ENCODE data around the gene ALK. TPM values are rescaled to one million over a fixed set of nuclear protein-coding genes. Genes with fewer than 3 reads are reported as not detected.

ALK gene
- total RNA-seq, 1 experiment from 2014 or later = 59.6 TPM

DNA sequence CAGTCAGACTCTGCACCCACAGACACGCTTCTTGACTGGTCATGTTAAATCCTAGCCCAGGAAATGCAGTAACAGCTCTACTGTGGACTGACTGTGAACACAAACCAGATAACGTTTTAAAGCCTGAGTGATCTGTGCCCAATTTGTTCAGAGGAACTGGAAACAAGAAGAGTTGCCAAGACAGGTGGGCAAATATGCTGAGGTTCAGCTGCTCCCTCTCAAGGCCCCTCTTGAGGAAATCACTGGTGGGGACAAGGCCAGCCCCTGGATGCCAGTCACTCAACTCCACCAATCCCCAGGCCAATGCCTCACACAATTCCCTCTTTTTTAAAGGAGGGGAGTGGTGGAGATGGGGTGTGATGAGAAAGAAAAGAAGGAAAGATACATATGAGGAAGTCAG, 261.2 kb downstream of the ALK start:
- H3K27me3 ChIP-seq = no peaks in the 10 kb centered on the region
- no peak overlapping the region for H3K4me3 ChIP-seq
- H3K4me1 ChIP-seq = peaks cover 66% of the 10 kb centered on the region
- peaks cover 3% of the 10 kb centered on the region; the same call in 1 of the 2 replicates for H3K36me3 ChIP-seq
- H3K27ac ChIP-seq = peak overlapping the region; percentile 99
- peak; percentile 93 to 98 for DNase-seq
- H3K9me3 ChIP-seq (replicated peaks) = no peaks in the 10 kb centered on the region

DNA sequence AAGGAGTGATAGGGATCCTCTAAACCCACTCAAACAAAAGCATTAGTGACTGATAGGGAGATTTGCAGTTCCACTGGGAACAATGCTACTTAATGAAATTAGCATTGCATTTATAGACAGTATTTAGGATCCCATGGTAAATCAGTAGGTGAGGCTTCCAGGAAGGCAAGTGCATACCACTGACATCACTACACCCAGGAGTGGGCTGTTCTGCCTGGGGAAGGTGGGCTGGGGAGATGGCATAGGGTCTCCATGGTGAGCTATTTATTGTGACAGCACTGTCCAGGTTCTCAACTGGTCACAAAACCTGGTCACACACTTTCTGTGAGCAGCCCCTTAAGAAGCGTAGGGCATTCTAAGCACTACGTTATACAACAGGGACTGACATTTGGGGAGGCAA, 262.2 kb downstream of the ALK start:
- Histone ChIP-seq H3K4me1 (peaks cover 70% of the 10 kb centered on the region), H3K27ac (peak overlapping the region; percentile 99), H3K9me3 (replicated peaks) (no peaks in the 10 kb centered on the region), H3K36me3 (peaks cover 3% of the 10 kb centered on the region; the same call in 1 of the 2 replicates), H3K4me3 (peak overlapping the region; percentile 38), H3K27me3 (no peaks in the 10 kb centered on the region)
- DNase-seq = peak in 1 of 2 experiments; percentile 57

DNA sequence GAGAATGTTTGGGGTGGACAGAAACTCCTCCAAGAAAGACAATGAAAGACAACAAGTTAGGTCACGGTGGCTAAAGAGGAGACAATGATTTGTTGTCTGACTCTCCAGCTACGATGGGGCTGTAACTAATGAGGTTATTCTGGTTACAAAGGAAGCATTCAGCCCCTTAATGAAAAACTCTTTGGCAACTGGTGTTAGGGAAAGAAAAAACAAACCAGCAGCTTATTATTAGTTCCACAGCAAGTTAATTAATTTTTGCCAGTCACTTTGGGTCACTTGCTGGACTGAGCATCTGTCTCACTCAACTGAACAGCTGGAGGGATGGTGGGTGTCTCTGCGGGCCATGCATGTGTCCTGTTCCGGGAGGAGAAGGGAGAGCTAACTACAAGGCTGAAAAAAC, 263.7 kb downstream of the ALK start:
- Histone ChIP-seq H3K4me1 (peaks cover 66% of the 10 kb centered on the region), H3K4me3 (peak overlapping the region; percentile 38), H3K27ac (peak overlapping the region; percentile 99), H3K36me3 (0 out of 2 replicates have a peak, but pooled peaks cover 3% of the 10 kb centered on the region), H3K27me3 (no peaks in the 10 kb centered on the region), H3K9me3 (replicated peaks) (no peaks in the 10 kb centered on the region)
- DNase-seq = peak; percentile 97 to 99

DNA sequence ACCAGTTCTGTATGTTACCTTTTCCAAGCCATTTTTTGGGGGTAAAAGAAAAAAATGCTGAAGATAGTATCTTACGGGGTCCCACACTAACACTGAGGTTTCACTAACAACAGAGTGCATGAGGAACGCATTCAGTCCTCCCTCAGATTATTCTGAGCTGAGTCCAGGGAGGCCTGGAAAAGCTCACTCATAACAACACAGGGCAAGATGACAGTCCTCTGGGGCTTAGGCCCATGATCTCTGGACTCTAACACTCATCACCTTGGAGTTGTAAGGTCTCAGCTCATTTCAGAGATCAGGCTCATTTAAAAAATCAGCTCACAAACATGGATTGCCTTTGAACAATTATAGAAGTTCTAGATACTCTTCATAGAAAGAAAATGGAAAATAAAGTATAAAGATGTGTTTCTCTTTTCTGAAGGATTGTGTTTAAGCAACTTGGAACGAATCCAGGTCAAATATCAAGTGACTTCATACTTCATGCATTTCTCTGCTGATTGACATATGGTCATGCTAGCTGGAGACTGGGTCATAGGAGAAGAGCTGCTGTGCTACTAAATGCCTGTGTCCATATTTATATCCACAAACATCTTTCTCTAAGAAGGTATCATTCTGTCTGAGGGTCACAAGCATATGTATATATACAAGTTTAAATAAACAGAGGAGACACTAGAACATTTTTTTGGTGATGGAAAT, 265.8 kb downstream of the ALK start:
- H3K4me3 ChIP-seq = no peak overlapping the region
- DNase-seq = peak in 1 of 2 experiments; percentile 56
- no peaks in the 10 kb centered on the region for H3K27me3 ChIP-seq
- H3K36me3 ChIP-seq = peaks cover 3% of the 10 kb centered on the region
- no peaks in the 10 kb centered on the region for H3K9me3 ChIP-seq (replicated peaks)
- H3K4me1 ChIP-seq = peaks cover 55% of the 10 kb centered on the region
- H3K27ac ChIP-seq = peak overlapping the region; percentile 99

DNA sequence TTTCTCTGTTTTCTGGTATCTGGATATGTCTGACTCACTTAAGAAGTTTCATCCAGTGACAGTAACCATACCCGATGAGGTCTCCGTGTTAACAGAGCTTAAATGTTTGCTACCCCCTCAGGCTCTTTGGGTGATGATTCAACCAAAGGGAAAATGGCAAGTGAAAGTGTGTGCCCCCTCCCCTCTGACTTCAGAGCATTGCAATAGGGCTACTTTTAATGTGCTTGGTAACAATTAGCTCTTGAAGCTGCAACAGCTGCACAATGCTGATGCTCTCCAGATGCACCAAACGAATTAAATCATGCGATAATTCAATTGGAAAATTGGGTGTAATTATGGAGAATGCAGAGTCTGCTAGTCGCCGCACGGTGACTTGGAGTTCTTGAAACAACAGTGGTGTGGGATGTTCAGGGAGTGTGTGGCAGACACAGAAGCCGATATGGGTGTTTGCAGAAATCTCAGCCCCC, 270.7 kb downstream of the ALK start:
- Histone ChIP-seq H3K9me3 (replicated peaks) (peaks cover 10% of the 10 kb centered on the region), H3K27ac (no peak overlapping the region), H3K36me3 (peaks cover 7% of the 10 kb centered on the region), H3K4me3 (no peak overlapping the region), H3K4me1 (peaks cover 9% of the 10 kb centered on the region), H3K27me3 (no peaks in the 10 kb centered on the region)
- no peak for DNase-seq

DNA sequence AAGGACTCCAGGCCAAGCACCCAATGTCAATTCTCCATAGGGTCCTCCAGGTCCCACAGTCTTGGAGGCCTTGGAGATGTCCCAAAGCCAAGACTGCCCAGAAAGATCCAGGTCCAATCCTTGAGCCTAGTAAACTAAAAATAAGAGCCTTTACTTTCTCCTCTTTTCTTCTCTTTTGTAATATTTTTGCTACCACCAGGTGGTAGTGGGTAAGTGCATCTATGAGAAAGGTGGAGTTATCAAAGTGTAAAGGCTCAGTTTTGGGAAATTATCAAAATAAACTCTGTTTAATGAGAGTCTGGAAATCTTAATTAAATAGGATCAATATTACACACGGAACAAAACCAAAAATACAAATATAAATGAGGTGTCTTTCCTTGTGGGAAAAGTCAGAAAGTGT, 276.4 kb downstream of the ALK start:
- Histone ChIP-seq H3K27me3 (no peaks in the 10 kb centered on the region), H3K4me3 (no peak overlapping the region), H3K9me3 (replicated peaks) (peaks cover 10% of the 10 kb centered on the region), H3K36me3 (peaks cover 11% of the 10 kb centered on the region), H3K27ac (no peak overlapping the region), H3K4me1 (no peaks in the 10 kb centered on the region)
- no peak for DNase-seq

DNA sequence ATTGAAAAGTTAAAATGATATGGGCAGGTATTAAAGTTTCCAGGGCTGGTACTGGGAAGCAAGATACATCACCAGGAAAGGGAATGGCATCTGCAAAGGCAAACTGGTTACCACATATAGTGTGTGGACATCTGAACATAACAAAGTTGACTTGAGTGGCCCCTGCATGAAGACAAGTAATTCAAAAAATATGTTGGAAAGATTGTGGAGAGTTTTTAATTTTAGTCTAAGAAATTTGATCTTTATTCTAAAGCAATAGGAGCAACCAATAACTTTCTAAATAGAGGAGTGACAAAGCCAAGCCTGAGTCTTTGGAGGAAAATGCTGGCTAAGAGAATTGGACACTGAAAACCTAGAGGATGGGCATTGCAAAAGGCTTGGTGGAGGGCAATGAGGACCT, 278.2 kb downstream of the ALK start:
- Histone ChIP-seq H3K36me3 (peaks cover 8% of the 10 kb centered on the region), H3K4me3 (no peak overlapping the region), H3K9me3 (replicated peaks) (no peaks in the 10 kb centered on the region; the same call in 1 of the 2 replicates), H3K27ac (no peak overlapping the region), H3K4me1 (peaks cover 4% of the 10 kb centered on the region), H3K27me3 (no peaks in the 10 kb centered on the region)
- DNase-seq = no peak

DNA sequence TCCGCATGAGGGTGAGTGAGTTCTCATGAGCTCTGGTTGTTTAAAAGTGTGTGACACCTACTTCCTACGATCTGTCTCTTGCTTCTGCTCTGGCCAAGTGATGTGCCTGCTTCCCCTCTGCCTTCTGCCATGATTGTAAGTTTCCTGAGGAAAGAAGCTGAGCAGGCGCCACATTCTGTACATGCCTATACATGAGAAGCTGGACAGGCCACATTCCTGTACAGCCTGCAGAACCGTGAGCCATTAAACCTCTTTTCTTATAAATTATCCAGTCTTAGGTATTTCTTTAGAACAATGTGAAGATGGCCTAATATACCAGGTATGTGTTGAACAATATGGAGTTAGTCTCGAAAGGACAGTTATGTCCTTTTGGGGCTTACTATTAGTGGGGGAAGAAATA, 281.0 kb downstream of the ALK start:
- Histone ChIP-seq H3K36me3 (peaks cover 4% of the 10 kb centered on the region; the same call in 1 of the 2 replicates), H3K4me3 (no peak overlapping the region), H3K4me1 (peaks cover 4% of the 10 kb centered on the region), H3K27me3 (no peaks in the 10 kb centered on the region), H3K27ac (no peak overlapping the region), H3K9me3 (replicated peaks) (peaks cover 4% of the 10 kb centered on the region)
- no peak for DNase-seq

DNA sequence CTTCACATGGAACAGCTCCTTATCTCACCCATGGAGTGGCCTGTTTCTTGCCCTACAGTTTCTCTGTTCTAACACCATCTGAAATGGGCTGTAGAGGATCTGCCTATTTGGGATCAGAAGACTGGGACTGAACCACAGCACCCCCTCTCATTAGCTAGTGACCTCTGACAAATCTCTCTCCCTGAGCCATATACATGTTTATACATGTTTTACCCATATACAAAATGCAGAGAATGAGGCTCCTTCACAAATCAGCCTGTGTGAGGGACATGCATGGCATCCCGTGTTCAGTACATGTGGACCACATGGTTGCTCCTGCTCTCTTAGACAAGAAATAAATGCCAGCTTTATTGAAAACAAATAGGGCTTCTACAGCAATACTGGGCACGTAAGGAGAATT, 282.7 kb downstream of the ALK start:
- DNase-seq = no peak
- Histone ChIP-seq H3K36me3 (peaks cover 7% of the 10 kb centered on the region; the same call in 1 of the 2 replicates), H3K4me3 (no peak overlapping the region), H3K9me3 (replicated peaks) (peaks cover 6% of the 10 kb centered on the region), H3K27me3 (no peaks in the 10 kb centered on the region), H3K27ac (no peak overlapping the region), H3K4me1 (peaks cover 4% of the 10 kb centered on the region)

DNA sequence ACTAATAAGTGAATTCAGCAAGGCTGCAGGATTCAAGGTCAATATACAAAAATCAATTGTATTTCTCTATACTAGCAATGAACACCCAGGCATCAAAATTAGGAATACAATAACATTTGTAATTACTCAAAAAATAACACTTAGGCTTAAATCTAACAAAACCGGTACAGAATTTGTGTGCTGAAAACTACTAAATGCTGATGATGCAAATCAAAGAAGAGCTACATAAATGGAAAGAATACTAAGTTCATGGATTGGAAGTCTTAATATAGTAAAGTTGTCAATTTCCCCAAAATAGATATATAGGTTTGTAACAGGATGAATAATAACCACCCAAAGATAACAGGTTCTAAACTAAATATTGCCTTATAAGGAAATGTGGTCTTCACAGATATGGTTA, 286.5 kb downstream of the ALK start:
- H3K36me3 ChIP-seq = peaks cover 2% of the 10 kb centered on the region; the same call in 1 of the 2 replicates
- H3K4me3 ChIP-seq = no peak overlapping the region
- H3K27me3 ChIP-seq = no peaks in the 10 kb centered on the region
- no peak overlapping the region for H3K27ac ChIP-seq
- H3K9me3 ChIP-seq (replicated peaks) = peaks cover 10% of the 10 kb centered on the region
- DNase-seq = no peak
- peaks cover 4% of the 10 kb centered on the region for H3K4me1 ChIP-seq

DNA sequence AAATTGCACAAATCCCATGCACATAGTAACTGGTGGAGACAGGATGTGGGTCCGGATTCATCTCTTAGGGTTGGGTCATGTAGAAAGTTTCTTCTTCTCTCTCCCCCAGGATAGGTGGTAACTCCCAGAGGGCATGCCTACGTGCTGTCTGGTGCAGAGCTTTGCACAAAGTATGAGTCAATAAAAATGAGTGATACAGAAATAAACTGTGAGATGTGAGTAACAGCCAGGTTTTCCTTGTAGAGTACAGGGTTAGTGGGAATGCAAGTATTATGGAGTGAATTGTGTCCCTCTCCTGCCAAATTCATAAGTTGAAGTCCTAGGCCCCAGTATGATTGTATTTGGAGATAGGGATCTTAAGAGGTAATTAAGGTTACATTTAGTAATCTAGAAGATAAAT, 289.4 kb downstream of the ALK start:
- H3K4me1 ChIP-seq = no peaks in the 10 kb centered on the region
- DNase-seq = no peak

DNA sequence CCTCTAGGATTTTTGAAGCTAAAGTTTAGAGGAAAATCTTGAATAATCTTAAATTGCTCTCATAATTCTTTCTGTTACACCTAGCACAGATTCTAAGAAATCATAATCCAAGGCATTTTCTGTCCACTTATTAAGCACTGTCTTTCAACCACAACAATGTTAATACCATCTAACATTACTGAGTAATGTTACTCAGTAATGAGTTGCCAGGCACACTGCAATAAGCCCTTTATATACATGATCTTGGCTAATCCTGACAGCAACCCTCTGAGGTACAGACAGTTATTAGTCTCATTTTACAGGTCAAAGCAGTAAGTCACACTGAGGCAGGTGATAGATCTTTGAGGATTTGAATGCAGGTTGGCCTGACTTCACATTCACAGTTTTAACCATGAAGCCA, 291.9 kb downstream of the ALK start:
- no peak for DNase-seq
- Histone ChIP-seq H3K4me3 (no peak overlapping the region), H3K27me3 (no peaks in the 10 kb centered on the region), H3K4me1 (no peaks in the 10 kb centered on the region), H3K9me3 (replicated peaks) (0 out of 2 replicates have a peak, but pooled peaks cover 4% of the 10 kb centered on the region), H3K27ac (no peak overlapping the region), H3K36me3 (peaks cover 3% of the 10 kb centered on the region; the same call in 1 of the 2 replicates)

More for the DNA sequence above, 289.4 kb downstream of the ALK start:
- Histone ChIP-seq H3K9me3 (replicated peaks) (peaks cover 10% of the 10 kb centered on the region), H3K27ac (no peak overlapping the region), H3K36me3 (peaks cover 2% of the 10 kb centered on the region; the same call in 1 of the 2 replicates), H3K27me3 (no peaks in the 10 kb centered on the region), H3K4me3 (no peak overlapping the region)

DNA sequence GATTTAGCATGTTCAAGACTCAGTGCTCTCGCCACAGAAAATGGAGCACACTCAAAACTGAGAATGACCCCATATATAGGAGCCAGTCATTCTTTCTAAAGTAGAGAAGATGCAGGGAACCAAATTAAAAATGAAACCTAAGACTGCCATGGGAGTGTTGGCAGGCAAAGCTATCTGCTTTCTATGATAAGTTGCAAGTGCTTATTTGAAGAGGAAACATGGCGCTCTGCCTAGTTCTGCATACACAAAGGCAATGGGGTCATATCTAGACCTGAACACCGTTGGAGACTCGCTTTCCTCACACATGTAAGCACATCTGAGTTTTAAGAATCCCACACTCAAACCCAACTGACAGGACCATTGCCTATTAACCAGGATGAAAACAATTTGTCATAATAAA, 292.5 kb downstream of the ALK start:
- DNase-seq = no peak
- H3K4me3 ChIP-seq = no peak overlapping the region
- H3K9me3 ChIP-seq (replicated peaks) = 0 out of 2 replicates have a peak, but pooled peaks cover 3% of the 10 kb centered on the region
- no peak overlapping the region for H3K27ac ChIP-seq
- 0 out of 2 replicates have a peak, but pooled peaks cover 3% of the 10 kb centered on the region for H3K36me3 ChIP-seq
- no peaks in the 10 kb centered on the region for H3K4me1 ChIP-seq
- no peaks in the 10 kb centered on the region for H3K27me3 ChIP-seq

DNA sequence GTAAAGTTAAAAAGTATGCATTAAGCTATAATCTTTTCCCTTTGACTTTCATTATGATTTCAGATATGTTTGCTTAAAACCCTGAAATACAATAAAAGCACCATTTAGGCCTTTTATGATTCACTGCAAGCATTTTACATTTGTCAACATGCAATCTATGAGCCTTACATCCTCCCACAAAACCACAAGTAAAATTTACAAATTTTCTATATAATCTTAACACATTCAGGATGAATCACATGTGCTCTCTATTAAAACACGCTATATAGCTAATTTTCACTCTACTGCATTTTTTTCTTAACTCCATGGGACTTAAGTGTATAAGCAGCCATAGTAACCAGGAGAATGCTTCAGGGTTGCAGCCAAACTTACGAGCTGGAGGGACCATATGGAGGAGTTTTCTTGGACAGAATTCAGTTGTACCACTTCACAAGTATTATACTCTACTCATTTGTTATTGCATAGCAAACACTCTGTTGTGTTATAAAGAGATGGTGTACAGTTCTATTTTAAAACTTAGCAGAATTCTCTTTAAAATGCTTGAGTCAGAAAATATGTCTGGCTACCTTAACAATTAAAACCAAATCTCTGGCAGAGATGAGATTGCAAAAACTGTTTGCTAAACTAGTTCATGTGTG, 293.2 kb downstream of the ALK start:
- Histone ChIP-seq H3K27ac (no peak overlapping the region), H3K4me3 (no peak overlapping the region), H3K9me3 (replicated peaks) (0 out of 2 replicates have a peak, but pooled peaks cover 3% of the 10 kb centered on the region), H3K27me3 (no peaks in the 10 kb centered on the region), H3K36me3 (0 out of 2 replicates have a peak, but pooled peaks cover 3% of the 10 kb centered on the region), H3K4me1 (no peaks in the 10 kb centered on the region)
- no peak for DNase-seq

DNA sequence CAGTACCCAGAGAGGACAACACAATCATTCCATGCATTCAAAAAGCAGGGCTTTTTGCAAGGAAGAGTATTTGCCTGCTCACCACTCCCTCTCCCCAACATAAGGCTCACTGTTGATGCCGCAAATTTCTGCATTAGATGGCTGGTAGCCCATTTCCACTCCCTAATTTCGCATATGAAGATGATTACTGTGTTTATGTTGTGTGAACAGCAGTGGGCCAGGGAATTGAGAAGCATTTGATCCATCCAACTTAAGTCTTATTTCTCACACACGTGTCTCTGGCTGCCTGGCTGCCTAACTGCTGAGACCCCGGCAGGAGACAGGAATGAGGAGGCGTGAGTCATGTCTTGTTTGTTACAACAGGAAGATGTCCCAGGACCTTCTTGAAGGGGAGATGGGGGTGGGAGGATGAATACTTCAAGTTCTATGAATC, 294.1 kb downstream of the ALK start:
- Histone ChIP-seq H3K27ac (no peak overlapping the region), H3K36me3 (0 out of 2 replicates have a peak, but pooled peaks cover 3% of the 10 kb centered on the region), H3K4me1 (no peaks in the 10 kb centered on the region), H3K4me3 (no peak overlapping the region), H3K27me3 (no peaks in the 10 kb centered on the region), H3K9me3 (replicated peaks) (no peaks in the 10 kb centered on the region)
- no peak for DNase-seq

All from SJCRH30 (cell line).